HPDE6-E6E7 (cell line): ENCODE data around the gene TMPRSS4.

ENCODE experiments used
- DNase-seq: peaks from one replicate; pipeline ENCODE4 v3.0.0; 2011; ENCODE audit warnings: missing footprints; ENCODE audit errors: extremely low spot score

TMPRSS4 gene

GRCh38 chr11:118076754-118077281 is at the start of gene TMPRSS4:
TMPRSS4 (plus strand) TSS chr11:118077078; CDS start chr11:118077303, 225 bp downstream.
- peak; percentile 92 for DNase-seq

DNA sequence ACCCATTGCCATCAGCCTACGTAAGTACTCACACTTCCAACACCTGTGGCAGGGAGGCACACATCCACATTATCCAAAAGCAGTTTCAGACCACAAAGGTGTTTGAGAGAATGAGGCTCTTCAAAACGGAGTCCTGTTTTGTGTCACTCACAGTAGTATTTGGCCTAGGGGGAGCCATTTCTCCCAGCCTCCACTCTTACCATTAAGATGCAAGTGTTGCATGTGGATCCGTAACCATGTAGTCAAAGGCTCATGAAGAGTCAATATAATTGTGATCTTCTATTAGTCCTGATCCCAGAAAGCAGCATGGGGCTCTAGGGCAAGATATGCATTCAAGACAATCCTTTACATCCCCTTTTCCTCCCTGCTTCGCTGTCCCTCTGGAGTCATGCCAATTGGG is 49.2 kb upstream of the TMPRSS4 start:
- DNase-seq, result no peak

GRCh38 chr11:118028626-118029025 is 48.3 kb upstream of the TMPRSS4 start:
- no peak for DNase-seq

- DNase-seq, result no peak
Observed at GRCh38 chr11:118033443-118033842, 43.4 kb upstream of the TMPRSS4 start.

DNA sequence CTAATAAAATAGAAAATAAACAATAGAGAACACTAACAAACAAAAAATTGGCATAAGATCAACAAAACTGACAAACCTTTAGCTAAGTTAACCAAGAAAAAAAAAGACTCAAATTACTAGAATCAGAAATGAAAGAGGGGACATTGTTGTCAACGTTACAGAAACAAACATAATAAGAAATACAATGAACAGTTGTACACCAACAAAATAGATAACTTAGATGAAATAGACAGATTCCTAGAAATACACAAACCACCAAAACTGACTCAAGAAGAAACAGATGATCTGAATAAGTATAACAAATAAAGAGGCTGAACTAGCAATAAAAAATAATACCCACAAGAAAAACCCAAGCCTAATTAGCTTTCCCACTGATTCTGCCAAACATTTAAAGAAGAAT is 34.7 kb upstream of the TMPRSS4 start:
- DNase-seq, result no peak

DNA sequence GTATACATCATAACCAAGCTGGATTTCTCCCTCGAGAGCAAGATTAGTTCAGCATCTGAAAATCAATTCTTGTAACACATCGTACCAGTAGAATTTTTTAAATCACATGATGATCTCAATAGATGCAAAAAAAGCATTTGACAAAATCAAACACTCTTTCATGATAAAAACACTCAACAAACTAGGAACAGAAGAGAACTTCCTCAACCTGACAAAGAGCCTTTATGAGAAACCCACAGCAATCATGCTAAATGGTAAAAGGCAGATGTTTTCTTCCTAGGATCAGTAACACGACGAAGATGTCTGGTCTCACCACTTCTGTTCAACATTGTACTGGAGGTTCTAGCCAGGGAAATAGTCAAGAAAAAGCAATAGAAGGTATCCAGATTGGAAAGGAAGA is 34.1 kb upstream of the TMPRSS4 start:
- no peak for DNase-seq

DNA sequence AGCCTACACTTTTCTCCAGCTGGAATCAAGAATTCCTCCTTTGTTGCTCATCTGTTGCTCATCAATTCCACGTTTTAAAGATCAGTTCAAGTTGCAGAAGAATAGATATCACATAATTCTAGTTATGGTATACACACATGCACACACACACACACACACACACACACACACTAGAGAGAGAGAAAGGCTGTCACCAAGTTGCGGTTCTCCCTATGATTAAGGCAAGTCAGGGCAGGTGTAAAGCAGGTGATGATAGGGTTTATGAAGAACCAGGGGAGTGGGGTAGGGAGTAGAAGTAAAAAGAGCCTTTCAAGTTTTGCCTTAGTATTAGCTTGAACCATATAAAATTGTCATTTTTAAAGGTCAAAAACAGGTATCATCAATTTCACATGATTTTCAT is 31.7 kb upstream of the TMPRSS4 start:
- no peak for DNase-seq

- no peak for DNase-seq
Observed at GRCh38 chr11:118046051-118046963, 30.6 kb upstream of the TMPRSS4 start.

DNA sequence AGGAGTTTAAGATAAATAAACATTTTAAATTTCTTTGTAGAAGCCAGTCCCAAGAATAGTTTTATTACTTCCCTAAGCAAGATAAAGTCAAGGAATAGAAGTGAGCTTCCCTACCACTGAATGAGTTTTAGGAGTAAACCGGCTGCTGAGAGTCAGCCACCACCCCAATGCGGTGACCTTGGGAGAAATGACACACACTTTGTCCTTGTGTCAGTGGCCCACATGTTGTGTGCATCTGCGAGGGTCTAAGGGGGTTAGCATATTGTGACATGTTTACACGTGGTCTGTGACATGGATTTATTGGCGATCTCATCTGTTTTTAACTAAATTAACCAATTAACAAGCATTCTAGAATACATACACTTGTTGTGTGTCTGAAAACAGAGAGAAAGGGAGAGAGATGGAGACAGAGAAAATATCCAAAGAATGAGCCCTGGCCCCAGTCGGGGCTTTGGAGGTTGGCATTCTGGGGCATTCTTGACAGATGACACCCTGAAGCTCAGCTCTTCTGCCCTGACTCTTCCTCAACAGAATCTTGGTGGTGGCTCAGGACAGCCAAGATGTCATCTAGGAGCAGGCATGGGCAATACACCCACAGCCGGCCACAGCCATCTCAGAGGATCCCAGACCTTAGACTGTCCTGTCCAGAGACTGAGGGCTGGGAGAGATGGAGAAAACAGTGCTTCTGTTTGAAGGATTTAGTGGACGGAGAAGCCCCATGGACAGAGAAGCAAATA is 29.7 kb upstream of the TMPRSS4 start:
- DNase-seq, result no peak

DNA sequence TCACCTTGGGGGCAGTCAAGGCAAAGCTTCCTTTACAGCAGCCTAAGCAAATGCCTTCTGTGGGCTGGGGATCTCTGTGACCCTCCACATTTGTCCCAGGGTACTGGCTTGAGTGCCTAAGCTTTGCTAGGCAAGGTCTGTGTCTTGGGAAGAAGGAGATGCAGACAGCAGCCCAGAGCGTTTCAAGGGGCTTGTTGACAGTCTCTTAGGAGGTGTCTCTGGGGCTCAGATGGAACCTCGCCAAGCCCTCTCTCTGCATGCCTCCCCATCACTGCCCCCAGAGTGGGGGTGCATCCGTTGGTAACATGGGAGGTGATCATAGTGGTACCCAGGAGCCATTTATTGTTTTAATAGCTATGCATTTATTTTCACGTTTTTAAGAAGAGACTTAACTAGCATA is 29.1 kb upstream of the TMPRSS4 start:
- no peak for DNase-seq

DNA sequence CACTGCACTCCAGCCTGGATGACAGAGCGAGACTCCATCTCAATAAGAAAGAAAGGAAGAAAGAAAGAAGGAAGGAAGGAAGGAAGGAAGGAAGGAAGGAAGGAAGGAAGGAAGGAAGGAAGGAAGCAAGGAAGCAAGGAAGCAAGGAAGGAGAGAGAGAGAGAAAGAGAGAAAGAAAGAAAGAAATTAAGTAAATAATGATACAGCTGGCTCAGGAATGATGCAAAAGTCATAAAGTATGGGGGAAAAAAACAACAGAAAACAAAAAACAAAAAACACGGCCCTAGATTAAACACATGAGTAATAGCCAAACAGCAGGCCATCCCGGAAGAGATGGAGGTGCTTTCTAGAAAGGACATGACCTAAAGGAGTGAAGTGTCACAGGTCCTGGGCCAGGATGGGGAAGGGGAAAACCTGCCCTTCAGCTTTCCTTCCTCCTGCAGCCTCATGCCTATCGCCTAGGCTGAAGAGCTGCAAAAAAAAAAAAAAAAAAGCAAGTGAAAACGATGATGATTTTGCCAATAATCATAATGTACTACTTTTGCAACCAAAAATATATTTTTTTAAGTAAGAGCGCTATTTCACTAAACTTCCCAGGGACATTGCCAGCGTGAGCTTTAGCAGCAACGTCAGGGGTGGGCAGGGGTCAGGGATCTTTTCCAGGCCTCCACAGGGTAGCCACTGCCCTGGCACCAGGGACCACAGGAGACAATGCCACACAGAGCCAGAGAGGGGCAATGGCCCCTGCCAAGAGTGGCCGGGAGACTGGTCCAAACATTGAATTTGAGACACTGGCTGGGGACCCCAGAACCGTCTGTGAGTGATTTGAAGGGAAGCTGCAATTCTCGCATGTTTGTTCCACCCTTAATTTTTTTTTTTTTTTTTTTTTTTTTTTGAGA is 28.2 kb upstream of the TMPRSS4 start:
- DNase-seq, result no peak

DNA sequence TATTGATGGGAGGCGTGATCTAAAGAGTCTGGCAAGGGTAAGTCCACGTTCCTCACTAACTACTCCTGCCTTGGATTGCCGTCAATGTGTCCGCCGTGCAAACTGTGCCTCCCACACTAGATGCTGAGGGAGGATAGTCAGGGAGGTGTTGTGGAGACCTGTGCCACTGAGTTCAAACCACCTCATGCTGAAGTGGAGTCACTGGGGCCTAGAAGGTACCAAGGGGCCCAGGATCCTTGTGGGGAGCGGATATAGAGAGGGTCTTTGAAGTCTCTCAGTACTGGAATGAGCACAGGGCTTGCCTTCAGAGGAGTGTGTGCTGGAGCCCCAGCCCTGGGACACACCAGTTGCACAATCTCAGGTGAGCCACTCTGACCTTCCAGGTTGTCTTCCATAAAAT is 27.1 kb upstream of the TMPRSS4 start:
- DNase-seq, result no peak

DNA sequence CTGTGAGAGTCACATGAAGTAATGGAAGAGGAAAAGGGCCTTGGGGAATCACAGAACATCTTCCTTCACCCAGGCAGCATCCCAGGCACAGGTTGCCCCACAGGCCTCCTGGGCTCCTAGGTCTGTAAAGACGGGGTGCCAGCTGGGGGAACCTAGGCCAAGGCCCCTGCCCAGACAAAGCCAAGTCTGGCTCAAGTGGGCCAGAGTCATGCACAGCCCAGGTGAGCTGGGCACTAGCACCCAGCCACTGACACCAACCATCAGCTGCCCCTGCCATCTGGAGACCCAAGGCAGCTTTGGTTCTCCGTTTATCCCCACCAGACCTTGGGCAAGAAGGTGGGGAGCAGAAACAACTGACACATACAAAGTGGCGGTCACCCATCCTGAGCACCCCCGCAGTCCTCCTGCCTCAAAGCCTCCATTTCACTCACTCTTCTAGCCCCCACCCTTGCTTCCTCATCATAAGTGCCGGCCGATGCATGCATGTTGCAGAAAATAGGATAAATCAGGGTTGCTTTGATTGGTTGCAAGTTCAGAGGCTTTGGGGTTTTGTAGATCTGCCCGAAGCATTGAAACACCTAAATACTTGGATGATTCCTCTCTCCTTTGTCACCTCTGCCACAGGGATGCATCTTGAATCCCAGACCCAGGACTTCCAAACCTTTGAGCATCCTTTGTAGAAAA is 26.5 kb upstream of the TMPRSS4 start:
- DNase-seq, result no peak

GRCh38 chr11:118051136-118051610 is 25.7 kb upstream of the TMPRSS4 start:
- DNase-seq, result no peak

DNA sequence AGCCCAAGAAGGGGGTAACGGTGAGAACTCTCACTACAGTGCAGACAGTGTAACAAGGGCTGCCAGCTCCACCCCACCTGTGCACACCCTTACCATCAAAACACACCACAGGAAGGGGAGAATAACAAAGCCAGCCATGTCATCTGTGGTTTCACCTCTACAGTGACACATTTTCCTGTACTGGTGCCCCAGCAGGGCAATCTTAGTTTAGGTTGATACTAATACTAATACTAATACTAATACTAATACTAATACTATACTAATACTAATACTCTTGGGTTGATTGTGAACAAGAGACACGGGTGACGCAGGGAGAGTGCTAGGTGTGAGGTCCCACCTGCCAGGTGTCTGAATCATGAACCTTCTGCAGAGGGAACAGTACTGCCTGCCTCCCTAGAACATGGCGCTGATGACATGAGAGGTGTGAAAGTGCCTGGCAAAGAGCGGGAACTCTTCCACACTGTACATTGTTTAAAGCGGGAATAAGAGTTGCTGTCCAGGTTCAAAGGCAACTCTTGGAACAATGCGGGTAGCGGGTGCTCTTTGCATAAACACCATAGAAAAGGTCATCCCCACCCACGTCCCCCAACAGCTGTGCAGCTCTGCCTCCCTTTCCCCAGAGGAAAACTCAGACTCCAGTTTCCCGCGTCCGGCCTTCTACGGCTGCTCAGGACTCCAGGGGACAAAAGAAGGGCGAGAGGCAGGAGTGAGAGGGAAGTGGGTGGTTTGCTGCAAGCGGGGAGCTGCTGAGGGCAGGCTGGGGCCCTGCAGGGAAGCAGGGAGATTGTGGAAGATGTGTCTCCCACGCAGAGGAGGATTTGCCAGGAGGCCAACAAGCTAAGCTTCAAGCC is 25.0 kb upstream of the TMPRSS4 start:
- no peak for DNase-seq

- no peak for DNase-seq
Observed at GRCh38 chr11:118052581-118053206, 24.2 kb upstream of the TMPRSS4 start.

- DNase-seq, result no peak
Observed at GRCh38 chr11:118054712-118055640, 21.9 kb upstream of the TMPRSS4 start.

DNA sequence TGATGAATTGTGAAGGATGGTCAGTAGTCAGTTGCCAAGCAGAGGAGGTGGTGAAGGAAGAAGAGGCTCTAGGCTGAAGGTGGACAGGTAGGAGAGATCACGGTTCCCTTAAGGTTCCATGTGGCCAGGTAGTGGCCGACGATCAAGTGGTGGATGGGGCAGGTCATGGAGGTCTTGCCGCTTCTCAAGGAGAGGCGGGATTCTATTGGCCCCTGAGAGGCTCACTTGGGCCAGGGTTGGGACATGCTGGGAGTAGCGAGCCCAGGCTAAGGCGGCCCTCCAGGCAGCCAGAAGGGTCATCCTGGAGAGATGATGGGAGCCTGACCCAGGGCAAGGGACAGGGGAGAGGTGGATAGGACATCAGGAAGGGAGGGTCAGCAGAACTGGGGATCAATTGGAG is 20.9 kb upstream of the TMPRSS4 start:
- DNase-seq, result no peak
